Keratinocyte (primary cell): ENCODE measurements around the gene RRAS.

Experiments
- EZH2 ChIP-seq: IDR thresholded peaks from one replicate; pipeline ENCODE4 v1.6.1; 2012; ENCODE audit warnings: inconsistent platforms, mild to moderate bottlenecking, low read length, moderate library complexity
- TF ChIP-seq, protein P1 (sequence below), 3 experiments: IDR thresholded peaks in 1 of 3; conservative IDR thresholded peaks in 1 of 3; optimal IDR thresholded peaks in 1 of 3; 2 replicates in 2 of 3; 3 replicates in 1 of 3; pipeline versions ENCODE3 to v1.5.1; 2011; ENCODE audit warnings: low read length in 3 of 3, mild to moderate bottlenecking in 3 of 3, moderate library complexity in 2 of 3, control low read depth in 1 of 3, inconsistent platforms in 1 of 3; ENCODE audit not compliant: insufficient read depth in 2 of 3; ENCODE audit errors: extremely low read depth in 1 of 3

DNA sequence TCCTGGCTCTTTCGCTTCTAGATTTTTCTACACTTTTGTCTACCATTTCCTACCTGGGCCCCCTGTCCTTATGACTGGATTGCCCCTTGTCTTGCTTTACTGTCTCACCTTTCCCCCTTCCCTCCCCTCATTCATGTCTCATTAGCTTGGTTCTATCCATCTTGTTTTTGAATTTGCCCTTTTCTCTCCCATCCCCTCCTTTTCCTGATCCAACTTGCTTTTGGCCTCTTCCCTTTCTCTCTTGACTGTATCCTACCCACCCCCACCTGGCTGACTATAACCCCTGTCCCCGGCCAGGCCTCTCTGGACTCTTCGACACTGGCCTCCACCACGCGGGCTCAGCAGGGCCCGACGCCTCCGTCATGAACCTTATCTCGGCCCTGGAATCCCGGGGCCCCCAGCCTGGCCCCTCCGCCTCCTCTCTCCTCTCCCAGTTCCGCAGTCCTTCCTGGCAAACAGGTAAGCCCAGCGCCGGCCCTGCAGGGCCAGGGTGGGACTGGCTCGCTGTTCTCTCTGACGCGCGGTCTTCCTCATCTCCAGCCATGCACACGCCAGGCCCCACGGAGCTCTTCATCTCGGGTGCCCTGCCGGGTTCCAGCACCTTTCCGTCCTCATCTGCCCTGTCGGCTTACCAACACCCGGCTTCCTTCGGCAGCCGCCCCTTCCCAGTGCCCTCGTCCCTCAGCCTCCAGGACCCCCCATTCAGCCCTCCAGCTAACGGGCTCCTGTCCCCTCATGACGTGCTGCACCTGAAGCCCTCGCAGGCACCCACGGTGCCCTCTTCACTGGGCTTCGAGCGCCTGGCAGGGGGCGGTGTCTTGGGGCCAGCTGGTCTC lies 45.6 kb downstream of the RRAS start:
- TF ChIP-seq EZH2: no peak
- TF ChIP-seq, protein P1, sequence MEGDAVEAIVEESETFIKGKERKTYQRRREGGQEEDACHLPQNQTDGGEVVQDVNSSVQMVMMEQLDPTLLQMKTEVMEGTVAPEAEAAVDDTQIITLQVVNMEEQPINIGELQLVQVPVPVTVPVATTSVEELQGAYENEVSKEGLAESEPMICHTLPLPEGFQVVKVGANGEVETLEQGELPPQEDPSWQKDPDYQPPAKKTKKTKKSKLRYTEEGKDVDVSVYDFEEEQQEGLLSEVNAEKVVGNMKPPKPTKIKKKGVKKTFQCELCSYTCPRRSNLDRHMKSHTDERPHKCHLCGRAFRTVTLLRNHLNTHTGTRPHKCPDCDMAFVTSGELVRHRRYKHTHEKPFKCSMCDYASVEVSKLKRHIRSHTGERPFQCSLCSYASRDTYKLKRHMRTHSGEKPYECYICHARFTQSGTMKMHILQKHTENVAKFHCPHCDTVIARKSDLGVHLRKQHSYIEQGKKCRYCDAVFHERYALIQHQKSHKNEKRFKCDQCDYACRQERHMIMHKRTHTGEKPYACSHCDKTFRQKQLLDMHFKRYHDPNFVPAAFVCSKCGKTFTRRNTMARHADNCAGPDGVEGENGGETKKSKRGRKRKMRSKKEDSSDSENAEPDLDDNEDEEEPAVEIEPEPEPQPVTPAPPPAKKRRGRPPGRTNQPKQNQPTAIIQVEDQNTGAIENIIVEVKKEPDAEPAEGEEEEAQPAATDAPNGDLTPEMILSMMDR (optimal IDR thresholded peaks at IDR 0.05 in 1 of 3, IDR thresholded peaks at IDR 0.05 in 1 of 3, conservative IDR thresholded peaks at IDR 0.05 in 1 of 3; ENCODE audit: extremely low read depth in 1 of 3, insufficient read depth in 2 of 3, low read length in 3 of 3): no peak
